ENCODE measurements around the gene BRAP.
"Not testable (repeated sequence)": the region's sequence is repeated elsewhere in the genome, so short reads cannot be mapped to it uniquely, and the experiment has no call there.

Gene BRAP

GRCh38 chr12:111672822-111673381, 12.9 kb downstream of the BRAP start:
- peak; percentile 68 for DNase-seq

GRCh38 chr12:111664961-111665865, 20.5 kb downstream of the BRAP start:
- DNase-seq, result no peak

GRCh38 chr12:111664499-111664898, 21.3 kb downstream of the BRAP start:
- DNase-seq, result no peak

GRCh38 chr12:111656016-111656415, 29.7 kb downstream of the BRAP start:
- no peak for DNase-seq

- DNase-seq, result no peak
Observed at GRCh38 chr12:111655356-111655755, 30.4 kb downstream of the BRAP start.

GRCh38 chr12:111653596-111653995, 32.2 kb downstream of the BRAP start:
- DNase-seq, result no peak

- not testable (repeated sequence) for DNase-seq
Observed at GRCh38 chr12:111652530-111652929, 33.2 kb downstream of the BRAP start.

- no peak for DNase-seq
Observed at GRCh38 chr12:111650912-111651311, 34.8 kb downstream of the BRAP start.

GRCh38 chr12:111645433-111645832, 40.3 kb downstream of the BRAP start:
- DNase-seq, result no peak

- DNase-seq, result no peak
Observed at GRCh38 chr12:111643427-111643826, 42.3 kb downstream of the BRAP start.

GRCh38 chr12:111642681-111643426, 42.9 kb downstream of the BRAP start:
- no peak for DNase-seq

GRCh38 chr12:111640506-111640905, 45.2 kb downstream of the BRAP start:
- DNase-seq, result no peak

GRCh38 chr12:111638556-111638955, 47.2 kb downstream of the BRAP start:
- DNase-seq, result no peak

GRCh38 chr12:111636209-111636945, 49.4 kb downstream of the BRAP start:
- no peak for DNase-seq

- no peak for DNase-seq
Observed at GRCh38 chr12:111635524-111635923, 50.2 kb downstream of the BRAP start.

- no peak for DNase-seq
Observed at GRCh38 chr12:111628505-111629260, 57.1 kb downstream of the BRAP start.

- DNase-seq, result no peak
Observed at GRCh38 chr12:111626230-111626629, 59.5 kb downstream of the BRAP start.

- DNase-seq, result no peak
Observed at GRCh38 chr12:111624540-111624939, 61.2 kb downstream of the BRAP start.

- DNase-seq, result not testable (repeated sequence)
Observed at GRCh38 chr12:111617841-111618240, 67.9 kb downstream of the BRAP start.

- no peak for DNase-seq
Observed at GRCh38 chr12:111616177-111616623, 69.6 kb downstream of the BRAP start.

- DNase-seq, result no peak
Observed at GRCh38 chr12:111607239-111607638, 78.5 kb downstream of the BRAP start.

GRCh38 chr12:111606767-111607230, 79.0 kb downstream of the BRAP start:
- DNase-seq, result no peak

Data from DMS79 treated with DMSO at 0.1 percent for 48 hours (cell line).